K562 (cell line): ENCODE results near the gene MFSD11. TPM values are rescaled to one million over a fixed set of nuclear protein-coding genes. Genes with fewer than 3 reads are reported as not detected.
A peak's percentile ranks its signal among the peaks of the same experiment; 100 is the strongest.

ENCODE experiments used
- ARID3A ChIP-seq: IDR thresholded peaks from 2 replicates; pipeline ENCODE4 v1.6.1; 2012; ENCODE audit warnings: low read depth, low read length, improper control_type of control experiment, borderline replicate concordance
- CHD2 ChIP-seq: IDR thresholded peaks from 2 replicates; pipeline ENCODE4 v1.6.1; 2011; ENCODE audit warnings: low read depth, low read length
- CREBBP ChIP-seq: IDR thresholded peaks from one replicate; pipeline ENCODE4 v1.6.1; 2012; ENCODE audit warnings: low read depth, mild to moderate bottlenecking, control low read depth, inconsistent platforms, low read length
- FIP1L1 ChIP-seq: fragments of 200-400 bp; formaldehyde crosslinking; IDR thresholded peaks from 2 replicates; pipeline ENCODE4 v1.6.1; 2018; ENCODE audit warnings: mild to moderate bottlenecking, low read depth, low read length; ENCODE audit not compliant: poor library complexity, severe bottlenecking
- FOXA3 ChIP-seq, 2 experiments: fragments of 450-650 bp in 1 of 2; sonication (generic) in 1 of 2; formaldehyde crosslinking; IDR thresholded peaks in 1 of 2; conservative IDR thresholded peaks in 1 of 2; 2 replicates each; pipeline versions ENCODE4 v1.4.0 to v1.8.0; 2020 to 2022; ENCODE audit warnings: mild to moderate bottlenecking in 2 of 2, missing genetic modification reagents in 1 of 2
- HDAC2 ChIP-seq: fragments of 450-650 bp; IDR thresholded peaks from 2 replicates; pipeline ENCODE4 v1.6.1; 2016; ENCODE audit warnings: mild to moderate bottlenecking
- HNRNPH1 ChIP-seq: fragments of 200-400 bp; formaldehyde crosslinking; optimal IDR thresholded peaks from 2 replicates; pipeline ENCODE3; 2017; ENCODE audit warnings: low read depth, mild to moderate bottlenecking, low read length, moderate library complexity
- HOXB6 ChIP-seq: fragments of 250-450 bp; sonication (Bioruptor Pico); IDR thresholded peaks from 2 replicates; pipeline ENCODE4 v1.5.1; 2022; ENCODE audit warnings: mild to moderate bottlenecking, borderline replicate concordance
- MNT ChIP-seq, 2 experiments: fragments of 450-650 bp; conservative IDR thresholded peaks; 2 replicates each; pipeline ENCODE4 v1.6.1; 2017; ENCODE audit warnings: mild to moderate bottlenecking in 2 of 2, moderate library complexity in 2 of 2
- POLR2AphosphoS2 ChIP-seq: IDR thresholded peaks from 2 replicates; pipeline ENCODE4 v1.6.1; 2012; ENCODE audit warnings: low read length, improper control_type of control experiment
- RAD51 ChIP-seq: fragments of 450-650 bp; IDR thresholded peaks from 2 replicates; pipeline ENCODE4 v1.7.1; 2016; ENCODE audit warnings: low read depth, mild to moderate bottlenecking, borderline replicate concordance
- RNF2 ChIP-seq: sonication (generic); IDR thresholded peaks from 2 replicates; pipeline ENCODE4 v1.6.1; 2016
- SRF ChIP-seq, 2 experiments: fragments of 250-450, 450-650 bp in 1 of 2; sonication (Bioruptor Pico) in 1 of 2; sonication (generic) in 1 of 2; formaldehyde crosslinking; IDR thresholded peaks; 2 replicates each; pipeline versions ENCODE4 v1.5.0 to v1.5.1; 2020 to 2022; ENCODE audit warnings: mild to moderate bottlenecking in 1 of 2, missing genetic modification reagents in 1 of 2
- TAF1 ChIP-seq: IDR thresholded peaks from 2 replicates; pipeline ENCODE4 v1.6.1; 2011; ENCODE audit warnings: mild to moderate bottlenecking, low read length, moderate library complexity; ENCODE audit not compliant: insufficient read depth, control insufficient read depth, severe bottlenecking; ENCODE audit errors: extremely low read depth
- ZNF384 ChIP-seq: IDR thresholded peaks from 2 replicates; pipeline ENCODE4 v1.6.1; 2012; ENCODE audit warnings: low read depth, low read length, improper control_type of control experiment
- ZNF592 ChIP-seq: fragments of 450-650 bp; IDR thresholded peaks from 2 replicates; pipeline ENCODE4 v1.6.1; 2017; ENCODE audit warnings: antibody characterized with exemption, mild to moderate bottlenecking
- ZNF830 ChIP-seq: fragments of 250-450 bp; sonication (Bioruptor Pico); IDR thresholded peaks from 2 replicates; pipeline ENCODE4 v1.5.0; 2021; ENCODE audit warnings: mild to moderate bottlenecking
- polyA plus RNA-seq, 8 experiments: library from polyadenylated mRNA; depleted of rRNA in 4 of 8; stranded (reverse) in 5 of 8; unstranded in 3 of 8; fragments of >200 nt; fragmentation: Nextera tagmentation in 2 of 8; fragmentation: Illumina TruSeq in 1 of 8; extraction: Ambion mirVana in 2 of 8; extraction: Trizol in 1 of 8; gene quantifications; 2 replicates each; pipeline versions ENCODE4 v1.2.1 to v1.2.3, GENCODE V29; 2011 to 2014; ENCODE audit warnings: inconsistent platforms in 1 of 8, missing spikeins in 1 of 8
- total RNA-seq, 7 experiments: library from RNA; depleted of rRNA in 6 of 7; stranded (reverse); fragments of >200 nt in 6 of 7; fragmentation: Illumina TruSeq in 2 of 7; extraction: Trizol in 2 of 7; gene quantifications; 2 replicates each; pipeline versions ENCODE4 v1.2.1 to v1.2.3, GENCODE V29; 2011 to 2021; ENCODE audit warnings: low replicate concordance in 1 of 7

MFSD11 gene
- total and polyA plus RNA-seq, 9 of the 15 experiments (the other 6 are each of a cell fraction or from before 2014, with no cell fraction given): 14.4 to 24.5 (median 19.9) TPM

- TF ChIP-seq FIP1L1 (peak; percentile 65), ARID3A (no peak), SRF (CRISPR knock-in tag; IDR thresholded peaks at IDR 0.05) (peak; percentile 43 to 93; a peak in 3 of 4 replicates), ZNF592 (peak; percentile 43; the same call in 1 of the 2 replicates), RNF2 (0 out of 2 replicates have a peak, but pooled peaks have one; percentile 25), TAF1 (peak; percentile 24), MNT (conservative IDR thresholded peaks at IDR 0.05) (peak; percentile 55 to 77), HDAC2 (no peak; the same call in 1 of the 2 replicates), HOXB6 (CRISPR knock-in tag) (no peak), CREBBP (no peak), POLR2AphosphoS2 (no peak), FOXA3 (CRISPR knock-in tag; conservative IDR thresholded peaks at IDR 0.05 in 1 of 2, IDR thresholded peaks at IDR 0.05 in 1 of 2) (no peak), ZNF830 (CRISPR knock-in tag) (no peak), CHD2 (peak; percentile 43), HNRNPH1 (no peak), ZNF384 (peak; percentile 95), RAD51 (no peak)
Observed at GRCh38 chr17:76725580-76726230, 12.2 kb upstream of the MFSD11 start (continued).
